ENCODE data around the gene NCBP2L. TPM values are rescaled to one million over a fixed set of nuclear protein-coding genes. Genes with fewer than 3 reads are reported as not detected.

NCBP2L gene
- total and polyA plus RNA-seq, 2 experiments from 2014 or later: not detected

DNA sequence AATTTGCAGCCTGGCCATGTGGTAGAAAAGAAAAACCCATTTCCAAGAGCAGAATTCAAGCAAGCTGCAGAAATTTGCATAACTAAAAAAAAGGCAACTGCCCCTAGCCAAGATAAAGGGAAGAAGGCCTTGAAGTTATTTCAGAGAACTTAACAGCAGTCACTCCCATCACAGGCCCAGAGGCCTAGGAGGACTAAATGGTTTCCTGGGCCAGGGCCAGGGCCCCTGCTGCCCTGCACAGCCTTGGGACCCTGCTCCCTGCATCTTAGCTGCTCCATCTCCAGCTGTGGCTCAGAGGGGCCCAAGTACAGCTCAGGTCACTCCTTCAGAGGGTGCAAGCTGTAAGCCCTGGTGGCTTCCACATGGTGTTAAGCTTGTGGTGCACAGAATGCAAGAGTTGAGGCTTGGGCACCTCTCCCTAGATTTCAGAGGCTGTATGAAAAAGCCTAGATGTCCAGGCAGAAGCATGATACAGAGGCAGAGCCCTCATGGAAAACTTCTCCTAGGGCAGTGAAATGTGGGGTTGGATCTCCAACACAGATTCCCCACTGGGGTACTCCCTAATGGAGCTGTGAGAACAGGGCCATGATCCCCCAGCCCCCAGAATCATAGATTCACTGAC lies 41.5 kb downstream of the NCBP2L start (continued):
- no peak for TF ChIP-seq NANOG (IDR thresholded peaks at IDR 0.05; ENCODE audit: borderline replicate concordance)

DNA sequence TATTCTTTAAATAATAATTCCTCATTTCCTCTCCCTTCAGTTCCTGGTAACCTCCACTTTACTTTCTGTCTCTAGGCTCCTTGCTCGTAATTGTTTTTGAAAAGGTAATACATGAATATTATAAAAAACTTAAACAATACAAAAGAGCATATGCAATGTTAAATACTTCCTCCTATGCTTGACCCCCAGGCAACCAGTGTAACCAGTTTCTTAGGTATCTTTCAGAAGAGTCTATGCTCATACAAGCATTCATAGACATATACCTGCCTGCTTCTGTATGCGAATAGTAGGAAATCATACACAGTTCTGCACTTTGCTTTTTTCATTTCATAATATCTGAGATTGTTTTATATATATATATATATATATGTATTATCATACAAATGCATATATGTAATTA lies 45.5 kb downstream of the NCBP2L start:
- Histone ChIP-seq H3F3A (replicated peaks; ENCODE audit: low read depth) (no peaks in the 10 kb centered on the region), H3K79me2 (replicated peaks; ENCODE audit: insufficient read depth) (no peaks in the 10 kb centered on the region), H3K27me3 (ENCODE audit: insufficient read depth) (peaks cover 32% of the 10 kb centered on the region), H3K4me3 (no peak overlapping the region), H4K20me1 (replicated peaks; ENCODE audit: insufficient read depth) (no peaks in the 10 kb centered on the region), H3K4me2 (no peak overlapping the region), H3K36me3 (ENCODE audit: insufficient read depth) (no peaks in the 10 kb centered on the region), H3K9me2 (ENCODE audit: insufficient read depth) (no peaks in the 10 kb centered on the region), H2AFZ (no peak overlapping the region), H3K27ac (ENCODE audit: low read depth) (no peak overlapping the region), H3K4me1 (ENCODE audit: insufficient read depth) (no peaks in the 10 kb centered on the region)
- TF ChIP-seq JUNB (IDR thresholded peaks at IDR 0.05; ENCODE audit: unreplicated experiment) (no peak), ZNF114 (CRISPR knock-in tag; IDR thresholded peaks at IDR 0.05) (no peak), STAT1 (IDR thresholded peaks at IDR 0.05; ENCODE audit: unreplicated experiment) (no peak), EZH2 (IDR thresholded peaks at IDR 0.05; ENCODE audit: low read depth, unreplicated experiment) (no peak), NANOG (IDR thresholded peaks at IDR 0.05; ENCODE audit: borderline replicate concordance) (no peak), ZNF331 (CRISPR knock-in tag; IDR thresholded peaks at IDR 0.05; ENCODE audit: low read depth) (no peak), CREB1 (CRISPR knock-in tag; IDR thresholded peaks at IDR 0.05; ENCODE audit: low read depth) (no peak), POLR2AphosphoS5 (IDR thresholded peaks at IDR 0.05; ENCODE audit: low read depth) (no peak), EZH2phosphoT487 (IDR thresholded peaks at IDR 0.05; ENCODE audit: unreplicated experiment) (no peak)
- TF ChIP-seq, protein P1, sequence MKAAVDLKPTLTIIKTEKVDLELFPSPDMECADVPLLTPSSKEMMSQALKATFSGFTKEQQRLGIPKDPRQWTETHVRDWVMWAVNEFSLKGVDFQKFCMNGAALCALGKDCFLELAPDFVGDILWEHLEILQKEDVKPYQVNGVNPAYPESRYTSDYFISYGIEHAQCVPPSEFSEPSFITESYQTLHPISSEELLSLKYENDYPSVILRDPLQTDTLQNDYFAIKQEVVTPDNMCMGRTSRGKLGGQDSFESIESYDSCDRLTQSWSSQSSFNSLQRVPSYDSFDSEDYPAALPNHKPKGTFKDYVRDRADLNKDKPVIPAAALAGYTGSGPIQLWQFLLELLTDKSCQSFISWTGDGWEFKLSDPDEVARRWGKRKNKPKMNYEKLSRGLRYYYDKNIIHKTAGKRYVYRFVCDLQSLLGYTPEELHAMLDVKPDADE (IDR thresholded peaks at IDR 0.05): no peak
- TF ChIP-seq, protein P2, sequence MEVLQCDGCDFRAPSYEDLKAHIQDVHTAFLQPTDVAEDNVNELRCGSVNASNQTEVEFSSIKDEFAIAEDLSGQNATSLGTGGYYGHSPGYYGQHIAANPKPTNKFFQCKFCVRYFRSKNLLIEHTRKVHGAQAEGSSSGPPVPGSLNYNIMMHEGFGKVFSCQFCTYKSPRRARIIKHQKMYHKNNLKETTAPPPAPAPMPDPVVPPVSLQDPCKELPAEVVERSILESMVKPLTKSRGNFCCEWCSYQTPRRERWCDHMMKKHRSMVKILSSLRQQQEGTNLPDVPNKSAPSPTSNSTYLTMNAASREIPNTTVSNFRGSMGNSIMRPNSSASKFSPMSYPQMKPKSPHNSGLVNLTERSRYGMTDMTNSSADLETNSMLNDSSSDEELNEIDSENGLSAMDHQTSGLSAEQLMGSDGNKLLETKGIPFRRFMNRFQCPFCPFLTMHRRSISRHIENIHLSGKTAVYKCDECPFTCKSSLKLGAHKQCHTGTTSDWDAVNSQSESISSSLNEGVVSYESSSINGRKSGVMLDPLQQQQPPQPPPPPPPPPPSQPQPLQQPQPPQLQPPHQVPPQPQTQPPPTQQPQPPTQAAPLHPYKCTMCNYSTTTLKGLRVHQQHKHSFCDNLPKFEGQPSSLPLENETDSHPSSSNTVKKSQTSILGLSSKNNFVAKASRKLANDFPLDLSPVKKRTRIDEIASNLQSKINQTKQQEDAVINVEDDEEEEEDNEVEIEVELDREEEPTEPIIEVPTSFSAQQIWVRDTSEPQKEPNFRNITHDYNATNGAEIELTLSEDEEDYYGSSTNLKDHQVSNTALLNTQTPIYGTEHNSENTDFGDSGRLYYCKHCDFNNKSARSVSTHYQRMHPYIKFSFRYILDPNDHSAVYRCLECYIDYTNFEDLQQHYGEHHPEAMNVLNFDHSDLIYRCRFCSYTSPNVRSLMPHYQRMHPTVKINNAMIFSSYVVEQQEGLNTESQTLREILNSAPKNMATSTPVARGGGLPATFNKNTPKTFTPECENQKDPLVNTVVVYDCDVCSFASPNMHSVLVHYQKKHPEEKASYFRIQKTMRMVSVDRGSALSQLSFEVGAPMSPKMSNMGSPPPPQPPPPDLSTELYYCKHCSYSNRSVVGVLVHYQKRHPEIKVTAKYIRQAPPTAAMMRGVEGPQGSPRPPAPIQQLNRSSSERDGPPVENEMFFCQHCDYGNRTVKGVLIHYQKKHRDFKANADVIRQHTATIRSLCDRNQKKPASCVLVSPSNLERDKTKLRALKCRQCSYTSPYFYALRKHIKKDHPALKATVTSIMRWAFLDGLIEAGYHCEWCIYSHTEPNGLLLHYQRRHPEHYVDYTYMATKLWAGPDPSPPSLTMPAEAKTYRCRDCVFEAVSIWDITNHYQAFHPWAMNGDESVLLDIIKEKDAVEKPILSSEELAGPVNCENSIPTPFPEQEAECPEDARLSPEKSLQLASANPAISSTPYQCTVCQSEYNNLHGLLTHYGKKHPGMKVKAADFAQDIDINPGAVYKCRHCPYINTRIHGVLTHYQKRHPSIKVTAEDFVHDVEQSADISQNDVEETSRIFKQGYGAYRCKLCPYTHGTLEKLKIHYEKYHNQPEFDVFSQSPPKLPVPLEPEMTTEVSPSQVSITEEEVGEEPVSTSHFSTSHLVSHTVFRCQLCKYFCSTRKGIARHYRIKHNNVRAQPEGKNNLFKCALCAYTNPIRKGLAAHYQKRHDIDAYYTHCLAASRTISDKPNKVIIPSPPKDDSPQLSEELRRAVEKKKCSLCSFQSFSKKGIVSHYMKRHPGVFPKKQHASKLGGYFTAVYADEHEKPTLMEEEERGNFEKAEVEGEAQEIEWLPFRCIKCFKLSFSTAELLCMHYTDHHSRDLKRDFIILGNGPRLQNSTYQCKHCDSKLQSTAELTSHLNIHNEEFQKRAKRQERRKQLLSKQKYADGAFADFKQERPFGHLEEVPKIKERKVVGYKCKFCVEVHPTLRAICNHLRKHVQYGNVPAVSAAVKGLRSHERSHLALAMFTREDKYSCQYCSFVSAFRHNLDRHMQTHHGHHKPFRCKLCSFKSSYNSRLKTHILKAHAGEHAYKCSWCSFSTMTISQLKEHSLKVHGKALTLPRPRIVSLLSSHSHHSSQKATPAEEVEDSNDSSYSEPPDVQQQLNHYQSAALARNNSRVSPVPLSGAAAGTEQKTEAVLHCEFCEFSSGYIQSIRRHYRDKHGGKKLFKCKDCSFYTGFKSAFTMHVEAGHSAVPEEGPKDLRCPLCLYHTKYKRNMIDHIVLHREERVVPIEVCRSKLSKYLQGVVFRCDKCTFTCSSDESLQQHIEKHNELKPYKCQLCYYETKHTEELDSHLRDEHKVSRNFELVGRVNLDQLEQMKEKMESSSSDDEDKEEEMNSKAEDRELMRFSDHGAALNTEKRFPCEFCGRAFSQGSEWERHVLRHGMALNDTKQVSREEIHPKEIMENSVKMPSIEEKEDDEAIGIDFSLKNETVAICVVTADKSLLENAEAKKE (CRISPR knock-in tag; IDR thresholded peaks at IDR 0.05): no peak
- TF ChIP-seq, protein P3, sequence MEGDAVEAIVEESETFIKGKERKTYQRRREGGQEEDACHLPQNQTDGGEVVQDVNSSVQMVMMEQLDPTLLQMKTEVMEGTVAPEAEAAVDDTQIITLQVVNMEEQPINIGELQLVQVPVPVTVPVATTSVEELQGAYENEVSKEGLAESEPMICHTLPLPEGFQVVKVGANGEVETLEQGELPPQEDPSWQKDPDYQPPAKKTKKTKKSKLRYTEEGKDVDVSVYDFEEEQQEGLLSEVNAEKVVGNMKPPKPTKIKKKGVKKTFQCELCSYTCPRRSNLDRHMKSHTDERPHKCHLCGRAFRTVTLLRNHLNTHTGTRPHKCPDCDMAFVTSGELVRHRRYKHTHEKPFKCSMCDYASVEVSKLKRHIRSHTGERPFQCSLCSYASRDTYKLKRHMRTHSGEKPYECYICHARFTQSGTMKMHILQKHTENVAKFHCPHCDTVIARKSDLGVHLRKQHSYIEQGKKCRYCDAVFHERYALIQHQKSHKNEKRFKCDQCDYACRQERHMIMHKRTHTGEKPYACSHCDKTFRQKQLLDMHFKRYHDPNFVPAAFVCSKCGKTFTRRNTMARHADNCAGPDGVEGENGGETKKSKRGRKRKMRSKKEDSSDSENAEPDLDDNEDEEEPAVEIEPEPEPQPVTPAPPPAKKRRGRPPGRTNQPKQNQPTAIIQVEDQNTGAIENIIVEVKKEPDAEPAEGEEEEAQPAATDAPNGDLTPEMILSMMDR (conservative IDR thresholded peaks at IDR 0.05; ENCODE audit: low read depth in 2 of 2): no peak
- TF ChIP-seq, protein P4, sequence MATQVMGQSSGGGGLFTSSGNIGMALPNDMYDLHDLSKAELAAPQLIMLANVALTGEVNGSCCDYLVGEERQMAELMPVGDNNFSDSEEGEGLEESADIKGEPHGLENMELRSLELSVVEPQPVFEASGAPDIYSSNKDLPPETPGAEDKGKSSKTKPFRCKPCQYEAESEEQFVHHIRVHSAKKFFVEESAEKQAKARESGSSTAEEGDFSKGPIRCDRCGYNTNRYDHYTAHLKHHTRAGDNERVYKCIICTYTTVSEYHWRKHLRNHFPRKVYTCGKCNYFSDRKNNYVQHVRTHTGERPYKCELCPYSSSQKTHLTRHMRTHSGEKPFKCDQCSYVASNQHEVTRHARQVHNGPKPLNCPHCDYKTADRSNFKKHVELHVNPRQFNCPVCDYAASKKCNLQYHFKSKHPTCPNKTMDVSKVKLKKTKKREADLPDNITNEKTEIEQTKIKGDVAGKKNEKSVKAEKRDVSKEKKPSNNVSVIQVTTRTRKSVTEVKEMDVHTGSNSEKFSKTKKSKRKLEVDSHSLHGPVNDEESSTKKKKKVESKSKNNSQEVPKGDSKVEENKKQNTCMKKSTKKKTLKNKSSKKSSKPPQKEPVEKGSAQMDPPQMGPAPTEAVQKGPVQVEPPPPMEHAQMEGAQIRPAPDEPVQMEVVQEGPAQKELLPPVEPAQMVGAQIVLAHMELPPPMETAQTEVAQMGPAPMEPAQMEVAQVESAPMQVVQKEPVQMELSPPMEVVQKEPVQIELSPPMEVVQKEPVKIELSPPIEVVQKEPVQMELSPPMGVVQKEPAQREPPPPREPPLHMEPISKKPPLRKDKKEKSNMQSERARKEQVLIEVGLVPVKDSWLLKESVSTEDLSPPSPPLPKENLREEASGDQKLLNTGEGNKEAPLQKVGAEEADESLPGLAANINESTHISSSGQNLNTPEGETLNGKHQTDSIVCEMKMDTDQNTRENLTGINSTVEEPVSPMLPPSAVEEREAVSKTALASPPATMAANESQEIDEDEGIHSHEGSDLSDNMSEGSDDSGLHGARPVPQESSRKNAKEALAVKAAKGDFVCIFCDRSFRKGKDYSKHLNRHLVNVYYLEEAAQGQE (IDR thresholded peaks at IDR 0.05; ENCODE audit: unreplicated experiment): no peak
- Mint-ChIP-seq H3K27me3 (ENCODE audit: insufficient read depth, low read depth, poor library complexity) (peaks cover 22% of the 10 kb centered on the region), H3K4me3 (no peak overlapping the region), H3K4me1 (peaks cover 13% of the 10 kb centered on the region; the same call in 2 of the 3 replicates), H3K9me3 (peaks cover 16% of the 10 kb centered on the region), H3K36me3 (ENCODE audit: low read depth) (peaks cover 2% of the 10 kb centered on the region; the same call in 1 of the 3 replicates), H3K27ac (no peak overlapping the region)
- DNase-seq (ENCODE audit: low spot score) (no peak), ATAC-seq (no peak)

Data from GM23338 (cell line).